Glutamatergic neuron (in vitro differentiated cells): ENCODE measurements around the gene STXBP1. TPM values are rescaled to one million over a fixed set of nuclear protein-coding genes. Genes with fewer than 3 reads are reported as not detected.
"Not testable (repeated sequence)": the region's sequence is repeated elsewhere in the genome, so short reads cannot be mapped to it uniquely, and the experiment has no call there.

Experiments used
- DNase-seq: peaks from one replicate; pipeline ENCODE4 v3.0.0; 2022
- H3K27ac Mint-ChIP-seq: one replicate; pipeline ENCODE4 v1.8.0; 2020; ENCODE audit warnings: mild to moderate bottlenecking, mixed read lengths, inconsistent platforms; ENCODE audit not compliant: unreplicated experiment
- H3K27me3 Mint-ChIP-seq: one replicate; pipeline ENCODE4 v1.8.0; 2020; ENCODE audit warnings: mild to moderate bottlenecking, moderate library complexity, mixed read lengths, inconsistent platforms; ENCODE audit not compliant: unreplicated experiment
- H3K36me3 Mint-ChIP-seq: one replicate; pipeline ENCODE4 v1.8.0; 2020; ENCODE audit warnings: mild to moderate bottlenecking, mixed read lengths, inconsistent platforms; ENCODE audit not compliant: unreplicated experiment
- H3K4me1 Mint-ChIP-seq: one replicate; pipeline ENCODE4 v1.8.0; 2020; ENCODE audit warnings: mild to moderate bottlenecking, low read depth, mixed read lengths, inconsistent platforms; ENCODE audit not compliant: unreplicated experiment
- H3K4me3 Mint-ChIP-seq: one replicate; pipeline ENCODE4 v1.8.0; 2020; ENCODE audit warnings: mild to moderate bottlenecking, mixed read lengths, inconsistent platforms; ENCODE audit not compliant: unreplicated experiment
- H3K9me3 Mint-ChIP-seq: one replicate; pipeline ENCODE4 v1.8.0; 2020; ENCODE audit warnings: mild to moderate bottlenecking, moderate library complexity, mixed read lengths, inconsistent platforms; ENCODE audit not compliant: unreplicated experiment
- total RNA-seq: library from RNA; stranded (reverse); fragmentation: NEBNext Ultra II Directional; extraction: Animal tissue kit (Norgen Biotek cat#: 25700); gene quantifications from one replicate; pipeline ENCODE4 v1.2.1, GENCODE V29; 2021; ENCODE audit not compliant: unreplicated experiment
- TF ChIP-seq, protein P1 (sequence below): fragments of 200-600 bp; sonication (generic); IDR thresholded peaks from one replicate; pipeline ENCODE4 v1.5.0; 2021; ENCODE audit not compliant: partially characterized antibody, unreplicated experiment

The STXBP1 gene
- total RNA-seq, 1 donor from 2014 or later, result 402 TPM

DNA sequence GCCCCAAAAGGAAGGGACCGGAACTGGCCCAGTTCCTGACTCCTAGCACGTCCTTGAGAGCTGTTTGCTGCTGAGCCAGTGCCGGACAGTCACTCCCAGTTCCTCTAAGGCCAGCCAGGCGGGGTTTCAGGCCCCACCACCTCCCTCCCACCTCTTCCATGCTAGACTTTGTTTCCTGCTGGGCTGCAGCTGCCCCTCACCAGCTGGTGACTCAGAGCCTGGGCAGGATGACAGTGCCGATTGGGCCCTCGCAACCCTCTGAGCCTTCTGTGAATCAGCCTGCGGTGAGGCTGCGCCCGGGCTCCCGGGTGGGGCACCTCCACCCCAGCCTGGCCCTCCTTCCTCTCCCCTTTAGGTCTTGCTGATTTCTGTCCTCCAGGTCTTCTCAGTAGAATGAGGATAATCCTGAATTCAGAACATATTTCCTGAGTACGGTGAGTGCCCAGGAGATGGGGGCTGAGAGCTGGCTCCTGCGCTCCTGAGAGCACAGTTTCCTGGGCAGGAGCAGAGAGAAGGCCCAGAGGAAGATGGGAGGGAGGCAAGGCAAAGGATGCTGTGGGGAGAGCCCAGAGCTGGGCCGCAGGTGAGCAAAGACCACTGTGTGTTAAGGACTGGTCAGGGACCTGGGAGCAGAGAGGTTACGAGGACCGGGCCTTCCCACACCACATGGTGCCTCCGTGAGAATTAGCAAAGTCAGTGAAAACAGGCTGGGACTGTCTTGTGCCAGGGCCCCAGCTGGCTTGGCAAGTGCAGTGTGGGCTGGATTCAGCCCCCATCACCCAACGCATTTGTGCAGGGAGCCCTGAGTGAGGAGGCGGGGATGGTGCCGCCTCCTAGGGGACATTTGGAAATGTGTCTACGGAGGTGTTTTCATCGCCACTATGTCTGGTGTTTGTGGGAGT lies 32.9 kb upstream of the STXBP1 start:
- peak; percentile 65 for DNase-seq
- Mint-ChIP-seq H3K27me3 (peaks cover 4% of the 10 kb centered on the region), H3K27ac (peak overlapping the region; percentile 92), H3K9me3 (peaks cover 4% of the 10 kb centered on the region), H3K4me1 (peaks cover 8% of the 10 kb centered on the region), H3K4me3 (peak overlapping the region; percentile 64), H3K36me3 (no peaks in the 10 kb centered on the region)
- TF ChIP-seq, protein P1, sequence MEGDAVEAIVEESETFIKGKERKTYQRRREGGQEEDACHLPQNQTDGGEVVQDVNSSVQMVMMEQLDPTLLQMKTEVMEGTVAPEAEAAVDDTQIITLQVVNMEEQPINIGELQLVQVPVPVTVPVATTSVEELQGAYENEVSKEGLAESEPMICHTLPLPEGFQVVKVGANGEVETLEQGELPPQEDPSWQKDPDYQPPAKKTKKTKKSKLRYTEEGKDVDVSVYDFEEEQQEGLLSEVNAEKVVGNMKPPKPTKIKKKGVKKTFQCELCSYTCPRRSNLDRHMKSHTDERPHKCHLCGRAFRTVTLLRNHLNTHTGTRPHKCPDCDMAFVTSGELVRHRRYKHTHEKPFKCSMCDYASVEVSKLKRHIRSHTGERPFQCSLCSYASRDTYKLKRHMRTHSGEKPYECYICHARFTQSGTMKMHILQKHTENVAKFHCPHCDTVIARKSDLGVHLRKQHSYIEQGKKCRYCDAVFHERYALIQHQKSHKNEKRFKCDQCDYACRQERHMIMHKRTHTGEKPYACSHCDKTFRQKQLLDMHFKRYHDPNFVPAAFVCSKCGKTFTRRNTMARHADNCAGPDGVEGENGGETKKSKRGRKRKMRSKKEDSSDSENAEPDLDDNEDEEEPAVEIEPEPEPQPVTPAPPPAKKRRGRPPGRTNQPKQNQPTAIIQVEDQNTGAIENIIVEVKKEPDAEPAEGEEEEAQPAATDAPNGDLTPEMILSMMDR, result no peak

DNA sequence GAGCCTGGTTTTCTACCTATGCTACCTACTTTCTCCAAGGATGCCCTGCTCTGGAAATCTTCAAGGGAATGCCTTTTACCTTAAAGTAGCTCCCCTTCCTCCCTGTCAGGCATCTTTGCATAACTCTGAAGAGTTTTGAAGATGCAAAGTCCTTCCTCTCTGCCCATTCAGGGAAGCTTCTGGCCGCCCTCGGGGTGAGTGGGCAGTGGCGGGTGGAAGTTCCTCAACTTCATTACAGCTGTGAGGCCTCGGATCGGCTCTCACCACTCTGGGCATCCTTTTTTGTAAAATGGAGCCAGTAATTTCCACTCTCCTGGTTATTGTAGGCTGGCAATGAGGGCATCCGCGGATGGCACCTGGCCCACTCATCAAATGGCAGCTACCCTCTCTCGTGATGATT lies 31.7 kb upstream of the STXBP1 start:
- TF ChIP-seq, protein P1, result no peak
- H3K36me3 Mint-ChIP-seq, result no peaks in the 10 kb centered on the region
- peaks cover 8% of the 10 kb centered on the region for H3K4me1 Mint-ChIP-seq
- no peak for DNase-seq
- no peak overlapping the region for H3K27ac Mint-ChIP-seq
- peaks cover 4% of the 10 kb centered on the region for H3K9me3 Mint-ChIP-seq
- H3K4me3 Mint-ChIP-seq, result no peak overlapping the region
- peaks cover 4% of the 10 kb centered on the region for H3K27me3 Mint-ChIP-seq

DNA sequence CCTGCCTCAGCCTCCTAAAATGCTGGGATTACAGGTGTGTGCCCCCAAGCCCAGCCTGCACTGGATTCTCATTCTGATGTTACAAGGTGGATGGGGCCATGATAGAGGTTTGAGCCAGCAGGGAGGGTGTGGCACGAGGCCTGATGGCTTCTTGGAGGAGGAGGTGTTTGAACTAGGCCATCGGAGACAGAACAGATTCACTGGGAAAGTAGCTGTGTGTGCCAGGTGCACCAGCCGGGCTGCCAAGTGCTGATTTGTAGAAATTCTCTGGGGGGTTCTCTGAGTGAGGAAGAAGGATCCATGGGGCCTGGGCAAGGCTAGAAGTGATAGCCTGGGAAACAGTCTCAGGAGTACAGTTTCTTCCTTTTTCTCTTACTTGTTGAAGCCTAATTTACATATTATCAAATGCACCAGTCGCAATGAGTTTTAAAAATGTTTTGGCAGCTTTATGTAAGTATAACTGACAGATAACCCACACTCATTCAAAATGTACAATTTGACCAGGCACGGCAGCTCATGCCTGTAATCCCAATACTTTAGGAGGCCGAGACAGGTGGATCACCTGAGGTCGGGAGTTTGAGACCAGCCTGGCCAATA lies 31.1 kb upstream of the STXBP1 start:
- Mint-ChIP-seq H3K27me3 (peaks cover 4% of the 10 kb centered on the region), H3K9me3 (peaks cover 4% of the 10 kb centered on the region), H3K27ac (no peak overlapping the region), H3K36me3 (no peaks in the 10 kb centered on the region), H3K4me3 (no peak overlapping the region), H3K4me1 (peaks cover 8% of the 10 kb centered on the region)
- TF ChIP-seq, protein P1, result no peak
- no peak for DNase-seq

DNA sequence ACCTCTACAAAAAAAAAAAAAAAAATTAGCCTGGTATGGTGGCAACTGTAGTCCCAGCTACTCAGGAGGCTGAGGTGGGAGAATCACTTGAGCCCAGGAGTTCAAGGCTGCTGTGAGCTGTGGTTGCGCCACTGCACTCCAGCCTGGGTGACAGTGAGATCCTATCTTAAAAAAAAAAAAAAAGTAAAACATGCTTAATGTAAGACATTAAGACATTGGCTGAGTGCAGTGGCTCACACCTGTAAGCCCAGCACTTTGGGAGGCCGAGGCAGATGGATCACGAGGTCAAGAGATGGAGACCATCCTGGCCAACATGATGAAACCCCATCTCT lies 27.6 kb upstream of the STXBP1 start:
- H3K9me3 Mint-ChIP-seq, DNase-seq, H3K36me3 Mint-ChIP-seq, H3K4me3 Mint-ChIP-seq, H3K4me1 Mint-ChIP-seq, H3K27me3 Mint-ChIP-seq, H3K27ac Mint-ChIP-seq: not testable (repeated sequence)

DNA sequence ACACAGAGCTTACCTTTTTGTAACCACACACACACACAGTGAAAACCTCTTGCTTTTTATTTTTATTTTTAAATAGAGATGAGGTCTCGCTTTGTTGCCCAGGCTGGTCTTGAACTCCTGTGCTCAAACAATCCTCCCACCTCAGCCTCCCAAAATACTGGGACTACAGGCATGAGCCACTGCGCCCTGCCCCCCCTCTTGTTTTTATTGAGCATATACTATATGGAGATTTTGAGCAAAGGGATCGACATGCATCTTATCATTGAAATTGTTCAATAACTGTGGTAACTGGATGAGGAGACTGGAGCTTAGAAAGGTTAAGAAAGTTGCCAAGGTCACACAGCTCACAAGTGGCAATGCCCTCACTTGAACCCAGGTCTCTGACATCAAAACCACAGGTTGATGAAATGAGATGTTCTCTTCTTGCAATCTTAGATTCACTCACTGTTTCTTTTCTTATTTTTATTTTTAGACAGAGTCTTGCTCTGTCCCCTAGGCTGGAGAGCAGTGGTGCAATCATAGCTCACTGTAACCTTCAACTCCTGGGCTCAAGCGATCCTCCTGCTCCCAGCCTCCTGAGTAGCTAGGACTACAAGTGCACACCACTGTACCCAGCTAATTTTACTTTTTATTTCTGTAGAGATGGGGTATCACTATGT lies 26.8 kb upstream of the STXBP1 start:
- no peak for DNase-seq
- H3K27me3 Mint-ChIP-seq, result no peaks in the 10 kb centered on the region
- H3K27ac Mint-ChIP-seq, result no peak overlapping the region
- no peak overlapping the region for H3K4me3 Mint-ChIP-seq
- H3K4me1 Mint-ChIP-seq, result peaks cover 6% of the 10 kb centered on the region
- H3K9me3 Mint-ChIP-seq, result peaks cover 3% of the 10 kb centered on the region
- H3K36me3 Mint-ChIP-seq, result no peaks in the 10 kb centered on the region
- TF ChIP-seq, protein P1, result no peak
